NCI-H1417 (cell line): Measurements from ENCODE around the gene ZNF407.

Experiments
- DNase-seq, 3 experiments: peaks; one replicate each; lab custom pipeline; 2025; lab: John Stamatoyannopoulos, UW

ZNF407 gene

GRCh38 chr18:75008186-75008585 lies 410.5 kb downstream of the ZNF407 start:
- DNase-seq, result no peak

GRCh38 chr18:75009296-75009695 lies 411.6 kb downstream of the ZNF407 start:
- no peak for DNase-seq

GRCh38 chr18:75009878-75010277 lies 412.2 kb downstream of the ZNF407 start:
- no peak for DNase-seq

GRCh38 chr18:75010278-75010677 lies 412.6 kb downstream of the ZNF407 start:
- DNase-seq, result no peak

- DNase-seq, result peak in 1 of 3 experiments; percentile 34
Observed at GRCh38 chr18:75010689-75011088, 413.0 kb downstream of the ZNF407 start.

GRCh38 chr18:75016025-75016717 lies 418.5 kb downstream of the ZNF407 start:
- no peak for DNase-seq

- peak in 1 of 3 experiments; percentile 54 for DNase-seq
Observed at GRCh38 chr18:75023473-75023872, 425.8 kb downstream of the ZNF407 start.

- DNase-seq, result no peak
Observed at GRCh38 chr18:75024871-75025270, 427.2 kb downstream of the ZNF407 start.

GRCh38 chr18:75025573-75025972 lies 427.9 kb downstream of the ZNF407 start:
- no peak for DNase-seq

GRCh38 chr18:75029481-75029880 lies 431.8 kb downstream of the ZNF407 start:
- no peak for DNase-seq

GRCh38 chr18:75031717-75032317 lies 434.1 kb downstream of the ZNF407 start:
- no peak for DNase-seq

GRCh38 chr18:75033516-75033915 lies 435.8 kb downstream of the ZNF407 start:
- DNase-seq, result no peak

- DNase-seq, result peak; percentile 45 to 89 (median 46)
Observed at GRCh38 chr18:75034937-75035336, 437.3 kb downstream of the ZNF407 start.

- no peak for DNase-seq
Observed at GRCh38 chr18:75035928-75036327, 438.3 kb downstream of the ZNF407 start.

GRCh38 chr18:75036917-75037688 lies 439.4 kb downstream of the ZNF407 start:
- DNase-seq, result no peak

GRCh38 chr18:75037689-75037955 lies 440.0 kb downstream of the ZNF407 start:
- no peak for DNase-seq

GRCh38 chr18:75041586-75041985 lies 443.9 kb downstream of the ZNF407 start:
- peak in 1 of 3 experiments; percentile 46 for DNase-seq

GRCh38 chr18:75043478-75043877 lies 445.8 kb downstream of the ZNF407 start:
- DNase-seq, result no peak

GRCh38 chr18:75044296-75044695 lies 446.6 kb downstream of the ZNF407 start:
- no peak for DNase-seq

- DNase-seq, result no peak
Observed at GRCh38 chr18:75044791-75045190, 447.1 kb downstream of the ZNF407 start.

- no peak for DNase-seq
Observed at GRCh38 chr18:75045272-75045671, 447.6 kb downstream of the ZNF407 start.

- peak in 2 of 3 experiments; percentile 66 to 91 for DNase-seq
Observed at GRCh38 chr18:75047240-75047961, 449.7 kb downstream of the ZNF407 start.
